ENCODE data around the gene ZNF783. TPM values are rescaled to one million over a fixed set of nuclear protein-coding genes. Genes with fewer than 3 reads are reported as not detected.
"Not testable (repeated sequence)": the region's sequence is repeated elsewhere in the genome, so short reads cannot be mapped to it uniquely, and the experiment has no call there.

The ZNF783 gene
- total RNA-seq, 1 donor = 8.5 TPM

DNA sequence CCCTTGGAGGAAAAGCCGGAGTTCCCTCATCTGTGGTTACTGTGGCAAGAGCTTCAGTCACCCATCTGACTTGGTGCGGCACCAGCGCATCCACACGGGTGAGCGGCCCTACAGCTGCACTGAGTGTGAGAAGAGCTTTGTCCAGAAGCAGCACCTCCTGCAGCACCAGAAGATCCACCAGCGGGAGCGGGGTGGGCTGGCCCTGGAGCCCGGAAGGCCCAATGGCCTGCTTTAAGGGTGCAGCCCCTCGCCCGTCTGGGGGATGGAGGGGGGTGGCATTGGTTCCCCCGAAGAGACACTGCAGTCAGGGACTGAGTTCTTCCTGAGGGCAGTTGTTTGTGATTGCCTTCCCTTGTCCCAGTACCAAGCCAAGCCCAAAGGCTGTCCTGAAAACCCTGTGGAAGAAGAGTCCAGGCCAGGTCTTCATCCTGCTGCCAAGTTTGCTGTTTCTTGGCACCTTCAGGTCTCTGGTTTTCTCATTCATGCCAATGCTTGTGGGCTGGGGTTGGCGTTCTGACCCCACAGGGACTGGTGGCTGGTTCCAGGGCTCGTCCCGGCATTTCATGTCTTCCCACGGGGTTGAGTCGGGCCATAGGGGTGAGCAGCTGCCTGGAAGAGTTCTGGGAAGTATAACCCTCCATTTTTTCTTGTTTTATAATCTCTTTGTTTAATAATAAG is 7.7 kb upstream of the ZNF783 start:
- H3K9me3 ChIP-seq (ENCODE audit: low read depth, low read length) = no peaks in the 10 kb centered on the region

GRCh38 chr7:149255174-149255573 is 6.8 kb upstream of the ZNF783 start:
- Histone ChIP-seq H3K27me3 (ENCODE audit: insufficient read depth, low read length) (no peaks in the 10 kb centered on the region), H3K4me3 (ENCODE audit: low read length) (no peak overlapping the region), H3K4me1 (ENCODE audit: insufficient read depth, low read length) (no peaks in the 10 kb centered on the region), H3K9me3 (ENCODE audit: low read depth, low read length) (no peaks in the 10 kb centered on the region)

More for the DNA sequence above, 7.7 kb upstream of the ZNF783 start:
- H3K4me3 ChIP-seq (ENCODE audit: low read length) = no peak overlapping the region
- H3K27me3 ChIP-seq (ENCODE audit: insufficient read depth, low read length) = no peaks in the 10 kb centered on the region
- no peaks in the 10 kb centered on the region for H3K4me1 ChIP-seq (ENCODE audit: insufficient read depth, low read length)

DNA sequence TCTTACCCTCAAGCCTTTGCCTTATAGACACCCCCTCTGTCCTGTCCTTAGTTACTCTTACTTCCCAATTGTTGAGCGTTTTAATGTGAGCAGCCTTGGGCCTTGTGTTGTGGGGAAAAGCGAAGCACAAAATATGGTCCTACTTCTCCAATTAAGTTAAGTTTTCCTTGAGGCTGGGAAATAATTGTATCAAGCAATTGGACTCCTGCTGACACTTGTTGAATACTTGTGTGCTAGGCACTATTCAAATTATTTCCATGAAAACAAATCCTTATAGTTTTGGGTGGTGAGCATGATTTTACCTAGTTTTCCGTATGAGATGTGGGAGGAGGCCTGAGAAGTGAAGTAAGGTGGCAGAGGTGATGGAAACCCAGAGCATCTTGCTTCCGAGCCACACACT is 5.4 kb upstream of the ZNF783 start:
- Histone ChIP-seq H3K4me3 (ENCODE audit: low read length) (no peak overlapping the region), H3K27me3 (ENCODE audit: insufficient read depth, low read length) (no peaks in the 10 kb centered on the region), H3K9me3 (ENCODE audit: low read depth, low read length) (no peaks in the 10 kb centered on the region), H3K4me1 (ENCODE audit: insufficient read depth, low read length) (peaks cover 5% of the 10 kb centered on the region)

GRCh38 chr7:149257146-149257545 is 4.8 kb upstream of the ZNF783 start:
- no peak overlapping the region for H3K4me3 ChIP-seq (ENCODE audit: low read length)
- no peaks in the 10 kb centered on the region for H3K27me3 ChIP-seq (ENCODE audit: insufficient read depth, low read length)
- H3K9me3 ChIP-seq (ENCODE audit: low read depth, low read length) = no peaks in the 10 kb centered on the region
- H3K4me1 ChIP-seq (ENCODE audit: insufficient read depth, low read length) = peaks cover 9% of the 10 kb centered on the region

DNA sequence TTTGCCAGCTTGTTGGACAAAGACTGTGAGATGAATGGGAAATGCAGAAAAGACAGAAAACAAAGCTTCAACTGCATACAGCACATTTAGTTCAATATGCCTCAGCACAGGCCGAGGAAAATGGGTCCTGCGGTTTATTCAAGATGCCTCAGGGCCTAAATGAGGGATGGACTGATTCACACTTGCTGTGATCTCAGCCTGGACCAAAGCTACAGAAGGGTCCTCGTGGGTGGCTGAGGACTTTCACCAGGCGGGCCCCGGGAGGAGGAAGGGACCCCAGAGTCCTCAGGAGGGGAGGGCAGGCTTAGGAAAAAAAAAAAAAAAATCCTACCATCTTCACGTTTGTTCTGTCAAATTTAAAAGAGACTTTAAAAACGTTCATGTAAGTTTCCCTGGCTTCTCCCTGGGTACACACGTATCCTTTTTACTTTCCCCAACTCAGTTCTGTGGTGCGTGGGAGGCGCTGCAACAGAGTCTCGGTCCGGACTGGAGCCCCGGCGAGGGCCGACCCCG is 624 bp upstream of the ZNF783 start:
- H3K4me1 ChIP-seq (ENCODE audit: insufficient read depth, low read length) = peaks cover 17% of the 10 kb centered on the region
- H3K4me3 ChIP-seq (ENCODE audit: low read length) = peak overlapping the region; percentile 51
- H3K9me3 ChIP-seq (ENCODE audit: low read depth, low read length) = no peaks in the 10 kb centered on the region
- no peaks in the 10 kb centered on the region for H3K27me3 ChIP-seq (ENCODE audit: insufficient read depth, low read length)

DNA sequence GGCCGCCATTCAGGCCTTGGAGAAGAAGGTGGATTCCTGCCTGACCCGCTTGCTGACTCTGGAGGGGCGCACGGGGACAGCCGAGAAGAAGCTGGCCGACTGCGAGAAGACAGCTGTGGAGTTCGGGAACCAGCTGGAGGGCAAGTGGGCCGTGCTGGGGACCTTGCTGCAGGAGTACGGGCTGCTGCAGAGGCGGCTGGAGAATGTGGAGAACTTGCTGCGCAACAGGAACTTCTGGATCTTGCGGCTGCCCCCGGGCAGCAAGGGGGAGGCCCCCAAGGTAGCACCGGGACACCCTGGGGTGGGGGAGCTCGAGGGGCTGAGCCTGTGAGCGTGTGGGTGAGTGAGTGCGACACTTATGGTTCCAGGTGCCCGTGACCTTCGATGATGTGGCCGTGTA is 4.5 kb downstream of the ZNF783 start:
- Histone ChIP-seq H3K4me1 (ENCODE audit: insufficient read depth, low read length) (peaks cover 13% of the 10 kb centered on the region), H3K4me3 (ENCODE audit: low read length) (no peak overlapping the region), H3K9me3 (ENCODE audit: low read depth, low read length) (no peaks in the 10 kb centered on the region), H3K27me3 (ENCODE audit: insufficient read depth, low read length) (no peaks in the 10 kb centered on the region)

- Histone ChIP-seq H3K27me3 (ENCODE audit: insufficient read depth, low read length) (no peaks in the 10 kb centered on the region), H3K4me1 (ENCODE audit: insufficient read depth, low read length) (peaks cover 3% of the 10 kb centered on the region)
Observed at GRCh38 chr7:149267733-149268132, 5.7 kb downstream of the ZNF783 start.

DNA sequence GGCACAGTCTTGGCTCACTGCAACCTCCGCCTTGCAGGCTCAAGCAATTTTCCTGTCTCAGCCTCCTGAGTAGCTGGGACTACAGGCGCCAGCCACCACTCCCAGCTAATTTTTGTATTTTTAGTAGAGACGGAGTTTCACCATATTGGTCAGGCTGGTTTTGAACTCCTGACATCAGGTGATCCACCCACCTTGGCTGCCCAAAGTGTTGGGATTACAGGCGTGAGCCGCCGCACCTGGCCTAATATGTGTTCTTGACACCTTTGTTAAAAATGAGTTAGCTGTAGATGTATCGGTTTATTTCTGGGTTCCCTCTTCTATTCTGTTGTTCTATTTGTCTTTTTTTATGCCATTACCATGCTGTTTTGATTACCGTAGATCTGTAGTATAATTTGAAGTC is 12.4 kb downstream of the ZNF783 start:
- H3K9me3 ChIP-seq (ENCODE audit: low read depth, low read length); H3K27me3 ChIP-seq (ENCODE audit: insufficient read depth, low read length); H3K4me1 ChIP-seq (ENCODE audit: insufficient read depth, low read length); H3K4me3 ChIP-seq (ENCODE audit: low read length): not testable (repeated sequence)

More at GRCh38 chr7:149267733-149268132, 5.7 kb downstream of the ZNF783 start:
- H3K9me3 ChIP-seq (ENCODE audit: low read depth, low read length) = no peaks in the 10 kb centered on the region
- no peak overlapping the region for H3K4me3 ChIP-seq (ENCODE audit: low read length)

- H3K4me1 ChIP-seq (ENCODE audit: insufficient read depth, low read length) = no peaks in the 10 kb centered on the region
- no peaks in the 10 kb centered on the region for H3K27me3 ChIP-seq (ENCODE audit: insufficient read depth, low read length)
- no peaks in the 10 kb centered on the region for H3K9me3 ChIP-seq (ENCODE audit: low read depth, low read length)
- no peak overlapping the region for H3K4me3 ChIP-seq (ENCODE audit: low read length)
Observed at GRCh38 chr7:149277871-149278270, 15.9 kb downstream of the ZNF783 start.

DNA sequence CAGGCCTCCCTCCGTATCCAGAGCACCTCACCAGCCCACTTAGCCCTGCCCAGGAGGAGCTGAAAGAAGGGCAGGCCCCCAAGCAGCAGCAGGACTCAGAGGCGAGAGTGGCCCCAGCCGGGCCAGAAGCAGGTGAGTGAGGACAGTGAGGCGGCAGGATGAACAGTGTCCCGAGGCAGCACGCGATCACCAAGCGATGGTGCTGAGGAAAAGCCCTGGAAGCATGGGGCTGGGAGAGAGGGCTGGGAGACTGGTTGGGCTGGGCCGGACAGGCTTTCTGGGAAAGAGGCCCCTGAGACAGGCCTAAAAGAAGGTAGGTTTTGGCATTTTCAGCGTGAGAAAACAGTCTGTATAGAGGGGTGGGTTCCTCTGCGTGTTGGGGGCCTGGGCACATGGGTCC is 16.4 kb downstream of the ZNF783 start:
- H3K4me1 ChIP-seq (ENCODE audit: insufficient read depth, low read length) = no peaks in the 10 kb centered on the region
- H3K27me3 ChIP-seq (ENCODE audit: insufficient read depth, low read length) = no peaks in the 10 kb centered on the region
- no peak overlapping the region for H3K4me3 ChIP-seq (ENCODE audit: low read length)
- H3K9me3 ChIP-seq (ENCODE audit: low read depth, low read length) = no peaks in the 10 kb centered on the region

- Histone ChIP-seq H3K4me3 (ENCODE audit: low read length) (no peak overlapping the region), H3K27me3 (ENCODE audit: insufficient read depth, low read length) (no peaks in the 10 kb centered on the region), H3K9me3 (ENCODE audit: low read depth, low read length) (no peaks in the 10 kb centered on the region), H3K4me1 (ENCODE audit: insufficient read depth, low read length) (peaks cover 4% of the 10 kb centered on the region)
Observed at GRCh38 chr7:149279111-149279743, 17.2 kb downstream of the ZNF783 start.

- H3K4me1 ChIP-seq (ENCODE audit: insufficient read depth, low read length) = peaks cover 12% of the 10 kb centered on the region
- H3K9me3 ChIP-seq (ENCODE audit: low read depth, low read length) = no peaks in the 10 kb centered on the region
- H3K4me3 ChIP-seq (ENCODE audit: low read length) = no peak overlapping the region
- H3K27me3 ChIP-seq (ENCODE audit: insufficient read depth, low read length) = no peaks in the 10 kb centered on the region
Observed at GRCh38 chr7:149280151-149280550, 18.2 kb downstream of the ZNF783 start.

- Histone ChIP-seq H3K4me1 (ENCODE audit: insufficient read depth, low read length) (peaks cover 20% of the 10 kb centered on the region), H3K4me3 (ENCODE audit: low read length) (no peak overlapping the region), H3K27me3 (ENCODE audit: insufficient read depth, low read length) (no peaks in the 10 kb centered on the region), H3K9me3 (ENCODE audit: low read depth, low read length) (no peaks in the 10 kb centered on the region)
Observed at GRCh38 chr7:149280661-149281507, 18.9 kb downstream of the ZNF783 start.

GRCh38 chr7:149281508-149282330 is 19.7 kb downstream of the ZNF783 start:
- Histone ChIP-seq H3K27me3 (ENCODE audit: insufficient read depth, low read length) (no peaks in the 10 kb centered on the region), H3K9me3 (ENCODE audit: low read depth, low read length) (no peaks in the 10 kb centered on the region), H3K4me3 (ENCODE audit: low read length) (no peak overlapping the region), H3K4me1 (ENCODE audit: insufficient read depth, low read length) (peaks cover 24% of the 10 kb centered on the region)
